Smooth muscle cell of the pulmonary artery (primary cell): Measurements from ENCODE around the gene NMNAT1. TPM values are rescaled to one million over a fixed set of nuclear protein-coding genes. Genes with fewer than 3 reads are reported as not detected.

ENCODE experiments used
- total RNA-seq: library from RNA; depleted of rRNA; stranded (reverse); fragments of >200 nt; gene quantifications from 2 replicates; pipeline ENCODE4 v1.2.3, GENCODE V29; 2014

NMNAT1 gene
- total RNA-seq, result 18.9 and 20.7 TPM in 2 replicates

GRCh38 chr1:9942939-9943788 lies at the start of gene NMNAT1, which contains the start of gene LZIC:
Gene NMNAT1, plus strand, starts transcription at chr1:9943475. Its CDS starts 28,599 bp downstream, at chr1:9972074.
Gene LZIC, minus strand, starts transcription at chr1:9943391. Its CDS starts 6,772 bp downstream, at chr1:9936619.

GRCh38 chr1:9910076-9910422 lies 33.2 kb upstream of the NMNAT1 start, which contains the start of gene CTNNBIP1:
Gene CTNNBIP1, minus strand, starts transcription at chr1:9910269. Its CDS starts 38,205 bp downstream, at chr1:9872064.

GRCh38 chr1:9996624-9997582 lies 53.6 kb downstream of the NMNAT1 start, which contains the start of gene RBP7:
Gene RBP7, plus strand, starts transcription at chr1:9997228. Its CDS starts 31 bp downstream, at chr1:9997259.

GRCh38 chr1:10032590-10033358 lies 89.5 kb downstream of the NMNAT1 start, which contains the start of gene UBE4B:
Gene UBE4B, plus strand, starts transcription at chr1:10032958. Its CDS starts 713 bp downstream, at chr1:10033671.

Other genes with a start within 250 kb of the NMNAT1 start
- gene CLSTN1, start 119.5 kb upstream of the NMNAT1 start, total RNA-seq, result 211 and 251 TPM in 2 replicates
- 19.5 and 23.5 TPM in 2 replicates for gene CTNNBIP1, start 33.2 kb upstream of the NMNAT1 start, total RNA-seq
- 28.8 and 32.4 TPM in 2 replicates for gene LZIC, start 84 bp upstream of the NMNAT1 start, total RNA-seq
- gene RBP7, start 53.8 kb downstream of the NMNAT1 start, total RNA-seq, result 0.26 TPM in 1 of 2 replicates, not detected in the other
- 39.6 and 49.6 TPM in 2 replicates for gene UBE4B, start 89.5 kb downstream of the NMNAT1 start, total RNA-seq